ENCODE measurements around the gene NBPF8. TPM values are rescaled to one million over a fixed set of nuclear protein-coding genes. Genes with fewer than 3 reads are reported as not detected.
"Not testable (repeated sequence)": the region's sequence is repeated elsewhere in the genome, so short reads cannot be mapped to it uniquely, and the experiment has no call there.

NBPF8 gene
- total and polyA plus RNA-seq, 2 of the 8 experiments (the other 6 are each of a cell fraction or from before 2014, with no cell fraction given), result 1.5 TPM

- H2AFZ ChIP-seq (ENCODE audit: low read length); FAIRE-seq: not testable (repeated sequence)
Measured at GRCh38 chr1:120425063-120425462, 10.2 kb downstream of the NBPF8 start.

DNA sequence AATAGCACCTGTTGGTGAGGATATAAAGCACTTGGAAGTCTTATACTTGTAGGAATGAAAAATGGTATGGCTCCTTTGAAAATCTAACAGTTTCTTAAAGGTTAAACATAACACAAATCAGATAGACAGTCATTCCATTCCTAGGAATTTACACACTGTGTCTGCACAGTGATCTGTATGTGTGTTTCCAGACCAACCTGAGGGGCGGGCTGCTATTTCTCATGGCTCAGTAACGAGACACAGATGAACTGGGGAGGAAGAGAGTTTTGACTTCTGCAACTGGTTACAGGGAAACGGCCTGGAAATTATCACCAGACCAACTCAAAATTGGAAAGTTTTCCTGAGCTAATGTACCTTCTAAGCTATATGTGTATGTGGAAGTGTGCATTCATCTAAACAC is 16.8 kb downstream of the NBPF8 start:
- H3K23me2 ChIP-seq (ENCODE audit: low read depth, low read length); H2BK12ac ChIP-seq (ENCODE audit: low read depth, low read length); H4K8ac ChIP-seq (ENCODE audit: extremely low read depth, insufficient read depth, low read length); FAIRE-seq; H3K79me2 ChIP-seq (ENCODE audit: control insufficient read depth in 1 of 2, insufficient read depth in 2 of 2, low read length in 2 of 2); H3K4me3 ChIP-seq (ENCODE audit: extremely low read depth in 1 of 4, insufficient read depth in 2 of 4, low read depth in 3 of 4, low read length in 4 of 4); H2BK15ac ChIP-seq (ENCODE audit: low read length); DNase-seq (ENCODE audit: low read depth in 1 of 2, low spot score in 2 of 2); H3K79me1 ChIP-seq (ENCODE audit: low read depth, low read length); CTCF ChIA-PET (ENCODE audit: partially characterized antibody); H3K14ac ChIP-seq (ENCODE audit: insufficient read length); H3K9me3 ChIP-seq (ENCODE audit: insufficient read depth in 2 of 2, low read depth in 1 of 2, low read length in 1 of 2); H4K91ac ChIP-seq (replicated peaks; ENCODE audit: insufficient read length, low read length); H3K4me2 ChIP-seq (ENCODE audit: insufficient read depth in 1 of 2, low read depth in 2 of 2, low read length in 2 of 2); H3K18ac ChIP-seq (ENCODE audit: extremely low read depth, low read length); H4K20me1 ChIP-seq (replicated peaks in 1 of 2; ENCODE audit: control insufficient read depth in 1 of 2, insufficient read depth in 2 of 2, low read length in 2 of 2); H3K36me3 ChIP-seq (ENCODE audit: control insufficient read depth in 2 of 4, insufficient read depth in 4 of 4, low read length in 3 of 4); H3K27me3 ChIP-seq (replicated peaks in 1 of 4; ENCODE audit: control insufficient read depth in 3 of 4, extremely low read depth in 1 of 4, insufficient read depth in 3 of 4, low read length in 3 of 4); H3K4ac ChIP-seq (replicated peaks; ENCODE audit: insufficient read length, low read depth, low read length); H2BK5ac ChIP-seq (ENCODE audit: low read depth, low read length); H3K4me1 ChIP-seq (replicated peaks in 1 of 4; ENCODE audit: control insufficient read depth in 3 of 4, insufficient read depth in 4 of 4, low read length in 3 of 4); H2BK120ac ChIP-seq (replicated peaks; ENCODE audit: low read depth, low read length); H4K5ac ChIP-seq (ENCODE audit: insufficient read length, low read depth, low read length); H2AFZ ChIP-seq (ENCODE audit: low read length); H3K27ac ChIP-seq (ENCODE audit: low read depth, low read length); H2BK20ac ChIP-seq (ENCODE audit: low read length); POLR2A ChIA-PET (ENCODE audit: partially characterized antibody); H3K23ac ChIP-seq (ENCODE audit: insufficient read length); H2AK5ac ChIP-seq (ENCODE audit: low read depth, low read length); H3K56ac ChIP-seq (replicated peaks; ENCODE audit: insufficient read length, low read depth, low read length); H3K9ac ChIP-seq (replicated peaks in 1 of 4; ENCODE audit: extremely low read depth in 1 of 4, low read depth in 3 of 4, low read length in 3 of 4): not testable (repeated sequence)
- 53% methylated on average over 3 of the region's 3 CpGs; no CpG with 5 or more reads in 1 of the 2 experiments for WGBS, 2 experiments (ENCODE audit: extremely low coverage in 1 of 2, insufficient coverage in 1 of 2, insufficient read length in 1 of 2, insufficient replicate concordance in 2 of 2, low coverage in 1 of 2, low lambda C conversion rate in 2 of 2, missing lambda C conversion rate in 1 of 2)

More at GRCh38 chr1:120425063-120425462, 10.2 kb downstream of the NBPF8 start:
- H2BK12ac ChIP-seq (ENCODE audit: low read depth, low read length); H4K5ac ChIP-seq (ENCODE audit: insufficient read length, low read depth, low read length); H2BK5ac ChIP-seq (ENCODE audit: low read depth, low read length); POLR2A ChIA-PET (ENCODE audit: partially characterized antibody); H3K23ac ChIP-seq (ENCODE audit: insufficient read length); H2BK120ac ChIP-seq (replicated peaks; ENCODE audit: low read depth, low read length); H3K56ac ChIP-seq (replicated peaks; ENCODE audit: insufficient read length, low read depth, low read length); H4K91ac ChIP-seq (replicated peaks; ENCODE audit: insufficient read length, low read length); CTCF ChIA-PET (ENCODE audit: partially characterized antibody); H2BK20ac ChIP-seq (ENCODE audit: low read length); H3K4ac ChIP-seq (replicated peaks; ENCODE audit: insufficient read length, low read depth, low read length); H2BK15ac ChIP-seq (ENCODE audit: low read length); H3K27ac ChIP-seq (ENCODE audit: low read depth, low read length); H3K4me3 ChIP-seq (ENCODE audit: extremely low read depth in 1 of 4, insufficient read depth in 2 of 4, low read depth in 3 of 4, low read length in 4 of 4); H3K27me3 ChIP-seq (replicated peaks in 1 of 4; ENCODE audit: control insufficient read depth in 3 of 4, extremely low read depth in 1 of 4, insufficient read depth in 3 of 4, low read length in 3 of 4); H3K79me1 ChIP-seq (ENCODE audit: low read depth, low read length); H3K36me3 ChIP-seq (ENCODE audit: control insufficient read depth in 2 of 4, insufficient read depth in 4 of 4, low read length in 3 of 4); H3K9ac ChIP-seq (replicated peaks in 1 of 4; ENCODE audit: extremely low read depth in 1 of 4, low read depth in 3 of 4, low read length in 3 of 4); H3K4me2 ChIP-seq (ENCODE audit: insufficient read depth in 1 of 2, low read depth in 2 of 2, low read length in 2 of 2); H4K20me1 ChIP-seq (replicated peaks in 1 of 2; ENCODE audit: control insufficient read depth in 1 of 2, insufficient read depth in 2 of 2, low read length in 2 of 2); H3K23me2 ChIP-seq (ENCODE audit: low read depth, low read length); DNase-seq (ENCODE audit: low read depth in 1 of 2, low spot score in 2 of 2); H2AK5ac ChIP-seq (ENCODE audit: low read depth, low read length); H3K14ac ChIP-seq (ENCODE audit: insufficient read length); H3K79me2 ChIP-seq (ENCODE audit: control insufficient read depth in 1 of 2, insufficient read depth in 2 of 2, low read length in 2 of 2); H3K4me1 ChIP-seq (replicated peaks in 1 of 4; ENCODE audit: control insufficient read depth in 3 of 4, insufficient read depth in 4 of 4, low read length in 3 of 4); H3K9me3 ChIP-seq (ENCODE audit: insufficient read depth in 2 of 2, low read depth in 1 of 2, low read length in 1 of 2); H4K8ac ChIP-seq (ENCODE audit: extremely low read depth, insufficient read depth, low read length); H3K18ac ChIP-seq (ENCODE audit: extremely low read depth, low read length): not testable (repeated sequence)
- 0% methylated on average over 3 of the region's 7 CpGs; no CpG with 5 or more reads in 1 of the 2 experiments for WGBS, 2 experiments (ENCODE audit: extremely low coverage in 1 of 2, insufficient coverage in 1 of 2, insufficient read length in 1 of 2, insufficient replicate concordance in 2 of 2, low coverage in 1 of 2, low lambda C conversion rate in 2 of 2, missing lambda C conversion rate in 1 of 2)

Data from H1 (cell line).